NCI-H446 treated with DMSO at 0.1 percent for 48 hours (cell line): Measurements from ENCODE around the gene RGS8.
A peak's percentile ranks its signal among the peaks of the same experiment; 100 is the strongest.
"Not testable (repeated sequence)": the region's sequence is repeated elsewhere in the genome, so short reads cannot be mapped to it uniquely, and the experiment has no call there.

ENCODE experiments used
- DNase-seq: peaks from one replicate; lab custom pipeline; 2025; lab: John Stamatoyannopoulos, UW

Gene RGS8

DNA sequence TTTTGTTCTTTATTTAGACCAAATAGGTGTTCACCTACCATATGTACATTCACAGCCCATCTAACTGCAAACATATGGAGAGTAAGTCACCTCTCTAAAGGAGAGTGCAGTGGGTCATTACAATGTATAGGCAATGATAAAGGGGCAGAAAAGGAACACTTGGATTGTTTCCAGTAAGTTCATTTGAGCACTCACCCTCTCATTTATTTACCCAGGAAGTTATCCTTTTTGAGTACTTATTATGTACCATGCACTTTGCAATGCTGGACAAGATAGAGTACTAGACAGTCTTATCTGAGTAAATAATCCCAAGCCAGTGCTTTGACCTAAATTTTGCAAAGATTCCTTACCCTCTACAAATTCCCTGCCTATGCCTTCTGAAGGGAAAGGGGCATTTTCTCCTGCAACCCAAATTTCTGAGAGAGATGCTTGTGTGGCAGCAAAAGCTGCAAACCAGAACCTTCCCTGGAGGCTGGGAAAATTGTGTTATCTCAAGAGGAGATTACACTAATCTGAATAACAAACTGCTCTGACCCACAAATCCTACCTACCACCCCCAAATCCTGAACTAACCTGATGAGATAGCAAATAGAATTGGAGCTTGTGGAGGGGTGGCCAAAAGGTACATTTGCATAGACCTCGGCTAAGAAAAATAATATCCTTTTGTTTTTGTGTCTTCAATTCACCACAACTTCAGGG, 18.6 kb upstream of the RGS8 start:
- DNase-seq: no peak

DNA sequence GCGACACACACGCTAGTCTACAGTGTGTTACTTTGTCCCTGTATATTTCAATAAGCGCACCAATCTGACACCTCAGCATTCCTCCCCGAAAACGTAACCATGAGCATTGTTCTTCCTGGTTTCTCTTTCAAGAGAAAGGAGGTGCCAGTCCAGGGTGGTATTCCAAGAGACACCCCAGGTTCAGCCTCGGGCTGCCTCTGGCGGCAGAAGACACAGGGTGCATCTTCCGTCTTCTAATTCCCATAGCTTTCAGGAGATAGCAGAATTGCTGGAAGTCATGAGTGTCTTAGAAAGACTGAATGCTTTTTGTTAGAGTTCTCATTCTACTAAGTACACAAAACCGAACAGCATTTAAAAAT, 15.9 kb upstream of the RGS8 start:
- DNase-seq: no peak

DNA sequence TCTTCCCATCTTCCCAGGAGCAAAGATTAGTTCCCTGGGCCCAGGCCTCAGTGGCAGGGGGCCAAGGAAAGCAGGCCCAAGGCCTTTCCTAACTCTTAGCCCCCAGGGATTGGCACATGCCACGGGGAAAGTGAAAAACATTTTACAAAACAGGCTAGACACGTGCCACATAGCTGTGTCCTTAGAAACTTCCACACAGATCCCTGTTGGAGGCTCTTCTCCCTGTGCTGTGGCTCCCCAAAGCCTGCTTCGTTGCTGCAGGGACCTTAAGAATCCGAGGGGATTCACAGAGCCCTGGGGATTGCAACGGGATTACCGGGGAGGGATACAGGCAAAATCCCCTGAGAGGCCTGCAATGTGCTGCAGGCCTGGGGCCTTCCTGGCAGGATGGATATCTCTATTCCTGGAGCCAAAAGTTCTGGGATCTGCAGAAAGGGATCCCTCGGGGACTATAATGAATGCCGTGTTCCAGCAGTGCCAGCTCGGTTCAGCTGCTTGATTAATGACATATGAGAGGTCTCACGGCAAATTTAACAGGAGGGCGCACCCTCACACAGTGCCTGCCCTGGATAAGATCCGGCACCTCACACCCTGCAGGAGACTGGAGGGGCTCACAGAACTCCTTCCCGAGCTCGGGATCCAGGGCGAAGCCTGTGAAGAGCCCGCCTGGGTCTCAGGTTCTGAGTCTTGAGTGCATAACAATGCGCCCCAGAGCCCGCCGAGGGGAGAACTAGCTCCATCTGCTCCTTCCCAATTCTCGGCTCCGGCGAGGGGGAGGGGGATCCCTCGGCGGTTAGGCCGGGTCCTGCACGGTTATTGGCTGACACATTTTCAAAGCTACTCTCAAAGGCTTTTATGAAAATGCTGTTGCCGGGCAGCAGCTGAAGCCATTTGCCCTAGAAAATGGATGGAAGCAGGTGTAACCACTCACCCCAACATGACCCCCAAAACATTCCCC, 15.3 kb upstream of the RGS8 start:
- DNase-seq: peak; percentile 97

DNA sequence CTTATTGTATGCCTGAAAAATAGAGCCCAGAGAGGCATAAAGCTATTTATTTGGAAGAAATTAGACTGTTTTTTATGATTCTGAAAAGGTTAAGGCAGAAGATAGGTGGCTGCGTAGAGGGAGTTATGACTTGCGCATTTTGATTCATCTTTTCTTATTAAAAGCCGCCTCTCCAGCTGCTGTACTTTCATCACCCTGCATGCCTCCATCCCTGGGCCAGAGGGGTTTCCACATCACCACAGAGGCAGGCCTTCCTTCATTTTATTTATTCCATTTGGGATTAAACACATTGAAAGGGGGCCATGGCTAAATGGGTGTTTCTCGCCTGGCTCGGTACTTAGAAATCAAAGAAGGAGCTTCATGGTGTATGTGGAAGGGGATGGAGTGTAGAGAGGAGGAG, 14.6 kb upstream of the RGS8 start:
- peak; percentile 45 for DNase-seq

DNA sequence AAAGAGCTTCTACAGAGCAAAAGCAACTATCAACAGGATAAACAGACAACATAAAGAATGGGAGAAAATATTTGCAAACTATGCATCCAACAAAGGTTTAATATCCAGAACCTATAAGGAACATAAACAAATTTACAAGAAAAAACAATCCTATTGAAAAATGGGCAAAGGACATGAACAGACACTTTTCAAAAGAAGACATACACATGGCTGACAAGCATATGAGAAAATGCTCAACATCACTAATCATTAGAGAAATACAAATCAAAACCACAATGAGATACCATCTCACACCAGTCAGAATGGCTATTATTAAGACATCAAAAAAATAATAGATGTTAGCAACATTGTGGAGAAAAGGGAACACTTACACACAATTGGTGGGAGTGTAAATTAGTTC, 8.8 kb upstream of the RGS8 start:
- not testable (repeated sequence) for DNase-seq

DNA sequence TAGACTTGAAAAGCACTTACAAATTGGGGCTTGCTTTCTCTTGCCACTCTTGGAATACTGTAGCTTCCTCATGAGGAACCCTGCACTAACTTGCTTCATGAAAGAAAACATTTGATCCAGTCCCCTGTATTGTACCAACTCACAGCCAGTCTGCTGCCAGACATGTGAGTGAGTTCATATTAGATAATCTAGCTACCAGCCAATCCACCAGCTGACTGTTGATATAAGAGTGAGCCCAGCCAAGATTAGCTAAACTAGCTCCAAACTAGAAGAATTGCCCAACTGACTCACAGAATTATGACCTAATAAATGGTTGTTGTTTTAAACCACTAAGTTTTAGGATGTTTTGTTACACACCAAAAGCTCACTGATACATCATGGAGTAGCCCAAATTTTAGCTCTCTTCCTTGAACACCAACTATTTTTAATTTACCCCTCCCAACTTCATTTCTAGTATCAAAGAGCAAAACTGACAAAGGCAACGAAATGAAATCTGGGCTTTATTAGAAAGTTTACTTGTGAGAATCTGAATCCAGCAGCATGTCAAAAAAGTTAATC, 6.6 kb upstream of the RGS8 start:
- DNase-seq: no peak

DNA sequence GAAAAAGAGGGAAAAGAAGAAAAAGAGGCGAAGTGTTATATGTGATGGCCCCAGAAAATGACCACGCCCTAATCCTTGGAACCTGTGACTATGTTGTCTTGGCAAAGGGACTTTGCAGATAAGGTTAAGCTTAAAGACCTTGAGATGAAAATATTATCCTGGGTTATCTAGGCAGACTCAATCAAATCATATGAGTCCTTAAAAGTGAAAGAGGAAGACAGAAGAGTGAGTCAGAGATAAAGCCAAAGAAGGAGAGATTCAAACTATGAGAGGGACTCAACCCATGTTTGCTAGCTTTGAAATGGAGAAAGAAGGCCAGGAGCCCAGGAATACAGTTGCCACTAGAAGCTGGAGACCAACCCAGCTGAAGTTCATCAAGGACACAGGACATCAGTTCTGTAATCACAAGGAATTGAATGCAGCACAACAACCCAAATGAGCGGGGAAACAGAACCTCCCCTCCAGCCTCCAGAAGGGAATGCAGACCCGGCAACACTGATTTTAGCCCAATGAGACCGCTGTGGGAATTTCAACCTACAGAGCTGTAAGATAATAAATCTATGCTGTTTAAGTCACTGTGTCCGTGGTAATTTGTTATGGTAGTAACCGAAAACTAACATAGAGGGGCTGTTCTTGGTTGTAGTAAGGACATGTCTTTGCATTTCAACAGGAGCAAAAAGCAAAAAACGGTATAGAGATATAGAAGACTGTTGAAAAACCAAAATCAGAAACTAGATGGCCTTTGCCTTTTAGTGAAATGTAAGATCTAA, 4.2 kb upstream of the RGS8 start:
- no peak for DNase-seq

DNA sequence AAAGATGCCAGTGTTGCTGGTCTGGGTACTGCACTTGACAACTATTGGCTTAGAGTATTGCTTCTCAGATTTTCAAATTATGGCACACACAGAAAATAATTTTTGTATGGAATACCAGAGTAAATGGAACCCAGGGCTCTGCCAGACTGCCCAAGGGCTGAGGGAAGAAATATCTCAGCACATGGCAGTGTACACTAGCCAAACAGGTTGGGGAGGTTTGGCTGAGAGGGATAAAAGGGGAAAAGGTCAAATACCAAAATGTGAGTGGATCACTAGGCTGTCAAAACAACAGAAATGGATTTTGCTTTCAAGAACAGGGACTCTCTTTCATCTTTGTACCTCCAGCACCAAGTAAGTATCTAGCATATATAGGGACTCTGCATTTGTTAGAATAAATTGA, 3.0 kb upstream of the RGS8 start:
- DNase-seq: no peak

DNA sequence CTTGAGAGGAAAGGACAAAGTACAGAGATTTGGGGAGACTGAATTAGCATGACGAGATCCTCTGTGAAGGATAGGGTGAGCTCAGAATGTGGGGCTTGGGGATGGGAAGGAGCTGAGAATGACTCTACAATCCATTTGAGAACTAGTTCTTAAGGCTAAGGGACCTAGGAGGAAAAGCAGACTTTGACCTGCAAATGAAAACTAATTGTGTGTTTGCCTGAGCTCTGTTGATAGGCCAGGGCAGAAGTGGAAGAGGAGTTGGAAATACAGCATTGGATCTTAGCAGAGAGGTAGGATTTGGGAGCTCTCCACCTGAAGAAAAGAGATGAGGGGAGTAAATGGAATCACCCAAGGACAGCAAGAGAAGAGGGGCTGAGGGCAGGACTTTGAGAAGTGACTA, 2.1 kb upstream of the RGS8 start:
- no peak for DNase-seq

DNA sequence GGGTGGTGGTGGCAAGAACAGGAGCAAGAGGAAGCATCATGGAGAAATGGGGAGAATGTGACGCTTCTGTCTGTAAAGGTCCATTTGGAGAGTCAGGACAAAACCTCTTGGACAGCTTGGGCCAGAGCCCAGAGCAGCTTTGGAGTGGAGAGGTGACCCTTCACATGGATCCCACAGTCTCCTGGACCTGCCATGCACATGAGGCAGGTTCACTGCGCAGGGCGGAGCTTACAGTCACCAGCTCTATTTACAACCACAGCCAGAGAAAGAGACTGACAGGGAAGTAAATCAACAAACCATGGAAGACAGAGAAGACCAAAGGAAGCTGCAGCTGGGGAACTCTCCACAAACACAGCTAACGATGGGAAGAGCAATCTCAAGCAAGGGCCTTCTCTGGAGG, 828 bp upstream of the RGS8 start:
- no peak for DNase-seq

DNA sequence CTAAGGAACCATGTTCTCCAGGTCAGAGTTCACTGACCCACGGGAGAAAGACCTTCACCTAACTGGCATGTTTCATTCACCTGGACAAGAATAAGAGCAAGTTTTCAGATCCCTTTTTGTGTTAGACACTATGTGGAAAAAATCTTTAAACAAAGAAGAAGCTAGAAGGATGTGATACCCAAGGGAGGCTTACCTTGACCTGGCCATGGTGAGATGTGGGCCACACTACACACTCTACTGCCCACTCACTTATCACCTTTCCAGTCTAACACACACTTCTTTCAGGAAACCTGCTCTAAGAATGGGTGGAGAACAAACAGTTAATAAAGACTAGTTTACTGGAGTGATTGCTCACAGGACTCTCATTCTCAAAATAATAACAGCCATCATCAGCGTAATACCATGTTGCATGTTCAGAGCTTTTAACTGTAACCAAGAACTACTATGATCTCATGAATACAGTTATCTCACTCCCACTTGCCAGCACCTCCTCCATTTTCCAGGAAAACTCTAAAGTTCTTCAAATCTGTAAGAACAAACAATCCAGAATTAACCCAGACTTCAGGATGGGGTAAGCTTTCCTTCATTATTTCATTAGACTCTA, 1.4 kb downstream of the RGS8 start:
- DNase-seq: no peak

DNA sequence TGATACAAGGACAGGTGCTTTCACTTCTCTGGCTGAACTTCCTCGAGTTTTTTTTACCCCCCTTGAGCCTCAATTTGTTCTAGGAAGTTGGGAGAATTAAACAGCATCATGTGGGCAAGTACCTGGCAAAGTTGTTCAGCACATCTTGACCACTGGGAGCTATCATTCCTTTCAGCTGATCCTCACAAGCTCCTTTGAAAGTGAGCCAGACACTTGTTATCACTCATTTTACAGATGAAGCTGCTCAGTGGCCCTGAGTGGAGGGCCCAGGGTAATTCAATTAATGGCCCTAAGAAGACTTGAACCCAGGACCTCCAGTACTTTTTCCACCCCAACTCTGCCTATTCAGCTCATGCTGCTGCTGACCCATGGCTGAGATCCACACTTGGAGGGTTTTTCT, 2.0 kb downstream of the RGS8 start:
- DNase-seq: no peak

DNA sequence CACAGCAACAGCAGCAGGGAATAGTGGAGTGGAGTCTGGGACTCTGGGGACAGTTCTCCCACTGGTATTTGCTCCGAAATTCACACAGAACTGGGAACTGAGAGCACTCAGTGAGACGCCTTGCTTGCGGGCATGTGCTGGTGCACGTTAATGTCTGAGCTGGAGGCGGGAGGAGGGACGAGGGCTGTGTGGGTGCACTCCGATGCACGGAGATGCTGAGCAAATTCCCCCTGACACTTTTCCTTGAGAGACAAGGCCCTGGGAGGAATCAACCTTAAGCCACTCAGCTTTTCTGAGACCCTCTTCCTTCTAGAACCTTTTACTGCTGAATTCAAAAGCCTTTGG, 2.8 kb downstream of the RGS8 start:
- no peak for DNase-seq

DNA sequence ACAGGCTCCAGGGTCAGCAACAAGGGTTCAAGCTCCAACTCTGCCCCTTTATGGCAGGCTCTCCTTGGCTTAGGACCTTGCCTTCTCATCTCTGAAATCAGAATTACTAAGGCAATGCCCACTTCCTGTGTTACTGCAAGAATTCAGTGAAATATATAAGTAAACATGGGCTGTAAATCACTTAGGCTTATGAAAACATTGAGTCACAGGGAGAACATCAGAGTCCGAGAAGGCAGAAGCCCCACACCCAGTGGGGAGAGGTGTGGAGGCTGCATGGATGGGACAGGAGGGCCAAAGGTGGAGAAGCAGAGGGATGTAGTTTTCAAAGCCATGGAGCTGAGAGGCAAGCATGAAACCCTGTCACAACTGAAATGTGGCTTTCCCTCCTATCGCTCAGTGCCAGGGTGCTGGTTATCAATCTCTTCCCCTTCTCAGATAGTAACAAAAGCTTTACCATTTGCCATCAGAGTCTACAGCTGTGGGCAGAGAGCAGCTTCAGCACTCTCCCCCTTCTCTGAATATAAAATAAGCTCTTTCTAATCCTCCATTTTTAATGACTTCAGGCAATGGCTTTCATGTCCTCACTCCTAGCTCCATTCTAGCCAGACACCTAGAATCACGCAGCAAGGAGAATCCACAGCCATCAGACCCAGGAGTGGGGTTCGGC, 3.4 kb downstream of the RGS8 start:
- no peak for DNase-seq

DNA sequence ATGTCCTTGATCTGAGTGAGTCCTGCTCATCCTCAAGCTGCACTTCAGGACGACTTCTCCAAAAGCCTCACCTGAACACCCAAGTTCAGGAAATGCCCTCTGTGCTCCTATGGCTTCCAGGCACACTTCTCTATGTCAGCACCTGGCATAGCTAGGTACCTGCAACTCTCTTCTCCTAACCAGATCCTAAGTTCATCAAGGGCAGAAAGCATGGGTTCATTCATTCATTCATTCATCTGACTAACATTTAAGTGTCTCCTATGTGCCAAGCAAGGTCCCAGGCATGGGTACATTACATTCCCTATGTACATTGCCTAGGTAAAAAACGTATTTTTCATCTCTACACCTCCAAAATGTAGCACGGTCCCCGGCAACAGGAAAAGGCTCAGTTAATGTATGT, 4.0 kb downstream of the RGS8 start:
- no peak for DNase-seq

DNA sequence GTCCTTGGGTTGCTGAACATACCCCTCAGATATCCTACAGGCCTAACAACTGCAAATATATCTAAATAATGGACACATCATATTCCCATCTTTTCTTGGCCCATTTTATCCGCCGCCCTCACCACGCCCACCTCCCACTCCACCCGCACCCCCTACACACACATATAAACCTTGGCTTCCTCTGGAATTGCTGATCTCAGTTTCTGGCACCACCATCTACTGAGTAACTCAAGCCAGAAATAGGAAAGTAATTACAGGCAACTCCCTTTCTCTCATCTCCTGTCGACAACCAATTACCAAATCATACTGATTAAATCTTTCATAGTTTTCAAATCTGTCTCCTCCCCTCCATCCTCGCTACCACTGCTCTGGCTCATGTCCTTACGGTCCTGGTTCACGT, 4.7 kb downstream of the RGS8 start:
- peak; percentile 39 for DNase-seq

DNA sequence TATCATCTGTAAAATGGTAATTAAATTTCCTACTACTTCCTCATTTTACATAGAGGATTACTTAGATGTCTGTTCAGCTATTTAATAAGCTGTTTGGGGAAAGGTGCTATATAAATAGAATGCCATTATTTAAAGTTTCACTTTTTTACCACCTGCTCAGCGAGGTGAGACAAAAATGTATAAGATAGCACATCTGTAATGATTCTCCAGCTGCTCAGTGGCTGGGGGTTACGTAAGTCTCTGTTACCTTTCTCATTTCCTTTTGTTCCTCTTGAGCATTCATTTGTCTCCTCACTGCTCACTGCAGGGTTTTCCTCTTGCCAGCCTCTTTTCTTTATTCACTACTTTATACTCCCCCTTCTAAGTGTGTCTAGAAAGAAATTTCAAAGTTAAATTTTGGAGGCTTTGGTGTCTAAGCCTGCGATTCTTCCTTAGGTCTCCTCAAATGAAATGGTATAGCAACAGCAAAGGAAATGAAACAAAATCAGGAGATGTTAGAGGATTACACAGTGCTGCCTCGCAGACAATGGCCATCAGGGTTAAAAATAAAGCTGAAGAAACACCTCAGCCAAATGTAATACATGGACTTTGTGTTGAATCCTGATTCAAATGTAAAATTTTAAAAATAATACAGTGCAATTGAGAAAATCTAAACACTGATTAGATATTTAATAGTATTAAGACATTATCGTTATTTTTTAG, 6.8 kb downstream of the RGS8 start:
- DNase-seq: no peak

DNA sequence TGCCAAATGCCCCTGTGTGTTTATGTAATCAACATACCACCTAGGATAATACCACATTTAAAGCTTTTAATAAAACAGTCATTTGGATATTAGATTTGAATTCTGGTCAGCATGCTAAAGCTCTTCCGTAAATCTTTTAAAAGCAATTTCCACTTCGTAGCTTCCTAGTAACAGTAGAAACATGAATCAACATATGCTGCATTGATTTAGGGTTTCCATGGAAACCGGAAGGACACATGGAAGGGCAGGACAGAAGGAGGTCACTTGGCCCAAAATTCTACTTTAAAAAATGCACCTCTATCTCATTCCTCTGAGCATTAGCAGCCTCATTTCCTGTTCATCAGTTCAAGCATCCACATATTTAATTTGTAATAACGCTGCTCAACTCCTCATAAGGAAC, 8.1 kb downstream of the RGS8 start:
- DNase-seq: no peak

DNA sequence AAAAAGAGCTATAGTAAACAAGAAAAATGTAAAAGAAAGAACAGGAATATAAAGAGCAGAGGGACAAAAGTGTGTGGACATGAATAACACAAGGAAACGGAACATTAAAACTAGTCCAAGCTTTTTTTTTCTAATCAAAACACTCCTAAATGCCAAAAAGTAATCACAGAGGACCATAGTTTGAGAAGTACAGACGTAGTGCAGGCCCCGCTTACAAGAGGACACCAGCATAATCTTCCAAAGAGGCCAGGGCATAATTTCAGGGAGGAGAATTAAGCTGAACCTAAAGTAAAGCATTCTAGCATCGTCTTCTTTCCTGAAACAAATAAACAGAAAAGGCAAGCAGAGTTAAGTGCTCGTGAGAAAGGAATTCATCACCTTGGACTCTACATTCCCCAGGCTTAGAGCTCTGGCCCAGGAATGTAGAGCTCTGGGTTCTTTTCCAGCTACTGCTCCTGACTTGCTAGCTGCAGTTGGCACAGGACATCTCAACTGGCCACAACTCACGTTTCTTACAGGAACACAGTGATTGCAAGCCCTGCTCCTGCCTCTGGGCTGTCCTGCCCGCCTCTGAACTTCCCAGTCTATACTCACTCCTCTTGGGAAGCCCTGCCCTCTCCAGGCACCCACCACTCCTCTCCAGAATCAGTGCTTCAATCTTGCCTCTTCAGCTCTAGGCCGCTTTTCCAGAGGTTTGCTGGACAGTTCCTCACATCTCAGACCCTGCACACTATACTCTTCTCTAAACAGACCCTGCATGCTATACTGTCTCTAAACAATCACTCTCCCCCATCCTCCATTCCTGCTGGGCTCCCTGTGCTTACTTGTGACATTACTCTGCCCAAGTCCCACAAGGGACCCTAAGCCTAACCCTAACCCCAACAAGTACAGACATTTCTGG, 9.8 kb downstream of the RGS8 start:
- DNase-seq: no peak

DNA sequence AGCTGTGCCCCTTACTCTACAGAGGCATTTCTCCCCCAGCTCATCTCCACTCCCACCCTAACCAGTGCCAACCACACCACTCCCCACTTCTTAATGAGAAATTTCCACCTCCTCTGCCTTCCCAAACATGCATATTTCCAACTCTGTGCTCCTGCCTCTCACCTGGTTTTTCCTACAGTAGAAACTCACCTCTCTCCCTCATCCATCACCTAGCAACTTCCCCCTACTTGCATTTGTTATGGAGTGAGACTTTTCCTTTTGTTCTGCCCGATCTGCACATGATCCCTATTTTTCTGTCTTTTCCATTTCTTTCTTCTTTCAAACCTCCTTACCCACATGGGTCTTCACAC, 11.9 kb downstream of the RGS8 start:
- no peak for DNase-seq
